Osteoblast (primary cell): Measurements from ENCODE around the gene UGT1A7. TPM values are rescaled to one million over a fixed set of nuclear protein-coding genes. Genes with fewer than 3 reads are reported as not detected.

ENCODE experiments used
- DNase-seq: peaks from one replicate; pipeline ENCODE4 v3.0.0; 2011; ENCODE audit warnings: low spot score, mixed read lengths; ENCODE audit not compliant: insufficient read length; ENCODE audit errors: missing footprints
- H2AFZ ChIP-seq: 2 replicates; pipeline ENCODE4 v1.6.0; 2011; ENCODE audit warnings: mild to moderate bottlenecking, low read length
- H3K27ac ChIP-seq: 2 replicates; pipeline ENCODE4 v1.5.1; 2011; ENCODE audit warnings: mild to moderate bottlenecking, low read depth, low read length, moderate library complexity
- H3K27me3 ChIP-seq: 2 replicates; pipeline ENCODE4 v1.6.0; 2012; ENCODE audit warnings: mild to moderate bottlenecking, control low read depth, inconsistent platforms, low read length, moderate library complexity; ENCODE audit not compliant: insufficient read depth
- H3K36me3 ChIP-seq: 2 replicates; pipeline ENCODE4 v1.5.1; 2011; ENCODE audit warnings: mild to moderate bottlenecking, low read length, control low read depth, moderate library complexity; ENCODE audit not compliant: insufficient read depth
- H3K4me1 ChIP-seq: 2 replicates; pipeline ENCODE4 v1.5.1; 2011; ENCODE audit warnings: mild to moderate bottlenecking, low read length, control low read depth, moderate library complexity; ENCODE audit not compliant: insufficient read depth
- H3K4me2 ChIP-seq: 2 replicates; pipeline ENCODE4 v1.6.0; 2011; ENCODE audit warnings: mild to moderate bottlenecking, low read length; ENCODE audit not compliant: insufficient read depth
- H3K4me3 ChIP-seq: fragments of 200-600 bp; sonication (generic); 3 replicates; pipeline ENCODE4 v1.5.1; 2012; ENCODE audit warnings: mild to moderate bottlenecking, low read length, inconsistent platforms; ENCODE audit not compliant: insufficient read depth
- H3K79me2 ChIP-seq: 2 replicates; pipeline ENCODE4 v1.6.0; 2012; ENCODE audit warnings: mild to moderate bottlenecking, low read length, control low read depth, inconsistent platforms; ENCODE audit not compliant: insufficient read depth
- H3K9me3 ChIP-seq: 2 replicates; pipeline ENCODE4 v1.5.1; 2011; ENCODE audit warnings: low read depth, low read length, control low read depth
- H4K20me1 ChIP-seq: 2 replicates; pipeline ENCODE4 v1.6.0; 2012; ENCODE audit warnings: mild to moderate bottlenecking, low read length, control low read depth; ENCODE audit not compliant: insufficient read depth
- total RNA-seq: library from RNA; depleted of rRNA; stranded (reverse); fragments of >200 nt; gene quantifications from 2 replicates; pipeline ENCODE4 v1.2.3, GENCODE V29; 2012
- TF ChIP-seq, protein P1 (sequence below): IDR thresholded peaks from 2 replicates; pipeline ENCODE4 v1.5.1; 2011; ENCODE audit warnings: mild to moderate bottlenecking, low read depth, low read length, moderate library complexity; ENCODE audit errors: extremely low read depth

Gene UGT1A7
- total RNA-seq, 1 donor: not detected

DNA sequence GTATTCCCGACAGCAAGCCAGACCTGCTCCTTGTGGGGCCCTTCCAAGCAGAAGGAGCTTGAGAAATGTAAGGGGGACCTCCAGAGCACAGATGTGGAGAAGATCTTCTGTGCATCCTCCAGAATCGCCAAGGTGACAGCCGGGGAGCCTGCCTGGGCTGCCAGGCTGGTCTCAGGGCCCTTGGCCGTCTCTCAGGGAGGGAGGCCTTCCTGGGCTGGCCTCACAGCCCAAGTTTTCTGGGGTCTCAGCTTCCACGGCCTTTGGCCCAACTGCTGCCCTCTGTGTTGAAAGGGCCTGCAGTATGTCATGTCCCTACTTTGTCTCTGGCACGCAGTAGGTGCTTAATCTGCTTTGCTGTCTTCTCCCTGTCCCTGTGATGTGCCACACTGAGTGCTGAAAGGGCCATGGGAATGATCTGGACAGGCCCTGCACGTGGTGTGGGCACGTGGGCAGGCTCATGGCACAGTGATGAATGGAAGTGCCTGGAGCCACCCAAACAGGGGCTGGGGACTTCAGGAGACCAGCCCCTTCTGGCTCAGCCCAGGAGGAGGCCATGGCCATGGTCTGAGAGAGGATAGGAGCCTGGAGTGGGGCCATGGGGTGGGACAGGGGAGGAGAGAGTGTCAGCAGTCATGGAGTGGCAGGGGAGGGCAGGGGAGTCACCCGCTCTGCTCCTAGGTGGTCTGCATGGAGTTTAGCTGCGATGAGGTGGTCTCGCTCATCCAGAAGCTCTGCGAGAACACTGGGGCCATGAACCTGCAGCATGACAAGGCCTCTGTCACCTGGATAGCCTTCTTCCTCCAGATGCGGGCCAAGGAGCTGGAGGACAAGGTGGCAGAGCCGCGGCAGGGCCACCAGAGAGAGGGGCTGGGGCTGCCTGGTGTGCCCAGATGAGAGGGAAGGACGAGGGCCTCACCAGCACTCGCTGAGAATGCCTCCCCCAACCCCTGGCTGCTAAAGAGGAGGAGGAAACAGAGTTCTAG, 137.2 kb downstream of the UGT1A7 start:
- H3K36me3 ChIP-seq: no peaks in the 10 kb centered on the region
- H3K79me2 ChIP-seq: no peaks in the 10 kb centered on the region
- DNase-seq: peak; percentile 65
- no peak overlapping the region for H3K27ac ChIP-seq
- peaks cover 10% of the 10 kb centered on the region for H3K27me3 ChIP-seq
- no peaks in the 10 kb centered on the region for H3K4me1 ChIP-seq
- H3K4me3 ChIP-seq: no peak overlapping the region
- TF ChIP-seq, protein P1, sequence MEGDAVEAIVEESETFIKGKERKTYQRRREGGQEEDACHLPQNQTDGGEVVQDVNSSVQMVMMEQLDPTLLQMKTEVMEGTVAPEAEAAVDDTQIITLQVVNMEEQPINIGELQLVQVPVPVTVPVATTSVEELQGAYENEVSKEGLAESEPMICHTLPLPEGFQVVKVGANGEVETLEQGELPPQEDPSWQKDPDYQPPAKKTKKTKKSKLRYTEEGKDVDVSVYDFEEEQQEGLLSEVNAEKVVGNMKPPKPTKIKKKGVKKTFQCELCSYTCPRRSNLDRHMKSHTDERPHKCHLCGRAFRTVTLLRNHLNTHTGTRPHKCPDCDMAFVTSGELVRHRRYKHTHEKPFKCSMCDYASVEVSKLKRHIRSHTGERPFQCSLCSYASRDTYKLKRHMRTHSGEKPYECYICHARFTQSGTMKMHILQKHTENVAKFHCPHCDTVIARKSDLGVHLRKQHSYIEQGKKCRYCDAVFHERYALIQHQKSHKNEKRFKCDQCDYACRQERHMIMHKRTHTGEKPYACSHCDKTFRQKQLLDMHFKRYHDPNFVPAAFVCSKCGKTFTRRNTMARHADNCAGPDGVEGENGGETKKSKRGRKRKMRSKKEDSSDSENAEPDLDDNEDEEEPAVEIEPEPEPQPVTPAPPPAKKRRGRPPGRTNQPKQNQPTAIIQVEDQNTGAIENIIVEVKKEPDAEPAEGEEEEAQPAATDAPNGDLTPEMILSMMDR: no peak
- no peak overlapping the region for H3K4me2 ChIP-seq
- no peak overlapping the region for H2AFZ ChIP-seq
- no peaks in the 10 kb centered on the region for H4K20me1 ChIP-seq
- no peaks in the 10 kb centered on the region for H3K9me3 ChIP-seq

DNA sequence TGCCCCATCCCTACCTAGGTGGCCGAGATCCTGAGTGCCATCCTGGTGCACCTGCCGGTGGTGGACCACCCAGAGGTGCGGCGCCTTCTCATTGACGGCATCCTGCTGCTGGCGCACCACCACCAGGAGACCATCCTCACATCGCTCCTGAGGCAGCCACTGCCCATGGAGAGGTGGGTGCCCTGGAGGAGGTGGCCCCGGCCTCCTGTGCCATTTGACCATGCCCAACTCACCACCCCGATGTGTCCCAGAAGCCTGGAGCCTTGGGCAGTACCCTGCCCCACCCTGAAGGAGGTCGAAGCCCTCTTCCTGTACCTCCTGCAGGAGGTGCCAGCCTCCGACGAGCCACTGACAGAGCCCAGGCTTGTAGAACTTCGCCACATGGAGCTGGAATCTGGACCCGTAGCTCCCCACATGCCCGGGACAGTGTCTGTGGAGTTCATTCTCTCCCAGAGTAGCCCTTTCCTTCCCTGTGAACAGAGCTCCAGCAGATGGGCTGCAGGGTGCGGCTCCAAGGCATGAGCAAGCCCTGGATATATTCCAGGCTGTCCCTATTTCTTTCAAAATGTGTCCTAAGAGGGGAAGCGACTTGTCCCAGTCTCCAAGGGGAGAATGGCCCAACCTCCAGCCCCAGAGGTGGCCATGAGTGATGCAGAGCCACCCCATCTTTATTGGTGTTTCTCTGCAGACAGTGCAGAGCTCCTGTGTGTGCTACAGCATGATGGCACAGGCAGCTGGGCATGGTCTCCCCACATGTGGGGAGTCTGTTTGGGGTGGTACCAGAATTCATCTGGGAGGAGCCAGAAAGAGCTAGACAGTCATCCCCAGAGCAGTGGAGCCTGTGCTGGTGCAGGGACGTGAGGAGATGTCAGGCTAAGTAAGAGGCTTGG, 138.4 kb downstream of the UGT1A7 start:
- H3K4me2 ChIP-seq: no peak overlapping the region
- H3K27ac ChIP-seq: no peak overlapping the region
- no peaks in the 10 kb centered on the region for H3K36me3 ChIP-seq
- H4K20me1 ChIP-seq: no peaks in the 10 kb centered on the region
- peak; percentile 65 for DNase-seq
- TF ChIP-seq, protein P1: no peak
- H3K79me2 ChIP-seq: no peaks in the 10 kb centered on the region
- H2AFZ ChIP-seq: no peak overlapping the region
- no peaks in the 10 kb centered on the region for H3K9me3 ChIP-seq
- H3K4me3 ChIP-seq: no peak overlapping the region
- peaks cover 10% of the 10 kb centered on the region for H3K27me3 ChIP-seq
- H3K4me1 ChIP-seq: no peaks in the 10 kb centered on the region

DNA sequence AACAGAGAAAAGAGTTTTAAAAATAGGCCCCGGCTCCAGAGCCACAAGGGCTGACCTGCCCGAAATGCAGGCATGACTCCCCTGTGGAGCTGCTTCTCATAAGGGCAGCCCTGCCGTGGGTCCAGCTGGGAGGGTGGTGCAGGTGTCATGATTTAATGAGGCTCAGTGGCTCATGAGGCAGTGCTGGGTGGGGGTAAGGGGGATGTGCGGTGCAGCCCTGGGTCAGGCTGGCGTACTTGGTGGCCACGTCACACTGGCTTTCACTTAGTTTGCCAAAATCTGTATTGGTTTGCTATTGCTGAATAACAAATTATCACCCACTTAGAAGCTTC, 139.0 kb downstream of the UGT1A7 start:
- TF ChIP-seq, protein P1: no peak
- H3K79me2 ChIP-seq: no peaks in the 10 kb centered on the region
- peaks cover 10% of the 10 kb centered on the region for H3K27me3 ChIP-seq
- peak; percentile 72 for DNase-seq
- H3K9me3 ChIP-seq: no peaks in the 10 kb centered on the region
- H3K27ac ChIP-seq: no peak overlapping the region
- H3K36me3 ChIP-seq: no peaks in the 10 kb centered on the region
- H3K4me1 ChIP-seq: no peaks in the 10 kb centered on the region
- no peak overlapping the region for H2AFZ ChIP-seq
- H3K4me3 ChIP-seq: no peak overlapping the region
- no peaks in the 10 kb centered on the region for H4K20me1 ChIP-seq
- no peak overlapping the region for H3K4me2 ChIP-seq
